Panc1 (cell line): ENCODE measurements around the gene ARHGEF7. TPM values are rescaled to one million over a fixed set of nuclear protein-coding genes. Genes with fewer than 3 reads are reported as not detected.

Experiments used
- ATAC-seq: fragments of 200-7000 bp; cut with Tn5 transposase; 2 replicates; pipeline ENCODE4 v1.9.1; 2020; ENCODE audit warnings: mild to moderate bottlenecking, moderate library complexity
- BruUV-seq: library from RNA; stranded (reverse); fragments of 400-500 nt; replicated peaks from 2 replicates; lab custom pipeline; 2021; lab: Mats Ljungman, UMichigan
- CTCF ChIA-PET: fragments of 300-600 bp; sonication (Branson Sonifier 250); formaldehyde crosslinking; loops from one replicate; lab custom pipeline; 2022; ENCODE audit warnings: antibody characterized with exemption; lab: Charles Lee
- POLR2A ChIA-PET: fragments of 300-600 bp; sonication (Branson Sonifier 250); formaldehyde crosslinking; loops from one replicate; lab custom pipeline; 2022; ENCODE audit warnings: antibody characterized with exemption; lab: Charles Lee
- DNase-seq: peaks from one replicate; pipeline ENCODE4 v3.0.0-alpha.2; 2010; ENCODE audit warnings: low read depth, low spot score
- H3K27ac ChIP-seq: 2 replicates; pipeline ENCODE4 v1.5.1; 2011; ENCODE audit warnings: mild to moderate bottlenecking, low read length, inconsistent platforms
- H3K27me3 ChIP-seq: fragments of 200-500 bp; sonication (Bioruptor generic); 2 replicates; pipeline ENCODE4 v1.6.0; 2014; ENCODE audit warnings: low read length, inconsistent platforms; ENCODE audit not compliant: control insufficient read depth, insufficient read depth
- H3K36me3 ChIP-seq: fragments of 200-500 bp; sonication (Bioruptor generic); 2 replicates; pipeline ENCODE4 v1.5.1; 2014; ENCODE audit warnings: inconsistent platforms, mild to moderate bottlenecking, low read length, moderate library complexity; ENCODE audit not compliant: control insufficient read depth, insufficient read depth
- H3K4me1 ChIP-seq: 2 replicates; pipeline ENCODE4 v1.5.1; 2011; ENCODE audit warnings: inconsistent platforms, mild to moderate bottlenecking, low read length, moderate library complexity; ENCODE audit not compliant: control insufficient read depth, insufficient read depth
- H3K4me3 ChIP-seq, 2 experiments: 2 replicates each; pipeline ENCODE4 v1.5.1; 2011 to 2012; ENCODE audit warnings: low read depth in 2 of 2, low read length in 2 of 2, mild to moderate bottlenecking in 2 of 2, inconsistent platforms in 1 of 2, moderate library complexity in 1 of 2
- H3K9me3 ChIP-seq: fragments of 200-500 bp; sonication (Bioruptor generic); 2 replicates; pipeline ENCODE4 v1.5.1; 2014; ENCODE audit warnings: low read depth, mild to moderate bottlenecking, inconsistent platforms, low read length, moderate library complexity; ENCODE audit not compliant: control insufficient read depth, insufficient read depth
- POLR2AphosphoS5 ChIP-seq: IDR thresholded peaks from 2 replicates; pipeline ENCODE4 v1.6.1; 2012; ENCODE audit warnings: mild to moderate bottlenecking, low read depth, low read length, moderate library complexity
- SIN3A ChIP-seq: IDR thresholded peaks from 2 replicates; pipeline ENCODE4 v1.6.1; 2012; ENCODE audit warnings: low read depth, mild to moderate bottlenecking, low read length, moderate library complexity, borderline replicate concordance; ENCODE audit not compliant: insufficient read depth
- TCF7L2 ChIP-seq: IDR thresholded peaks from 2 replicates; pipeline ENCODE4 v1.6.1; 2011; ENCODE audit warnings: mild to moderate bottlenecking, low read depth, low read length, inconsistent platforms
- in situ Hi-C: cut with HindIII; loops from 2 replicates; pipeline ENCODE4 v1.10.0; 2016; ENCODE audit warnings: low sequenced_read_pairs, low pct_unique_long_range_greater_than_20kb
- intact Hi-C: fragments of 100-400 bp; cut with micrococcal nuclease; formaldehyde crosslinking; loops from one replicate; pipeline ENCODE4 v1.10.0; 2022; ENCODE audit not compliant: unreplicated experiment
- total RNA-seq: library from RNA; stranded (reverse); gene quantifications from one replicate; pipeline ENCODE4 v1.2.1, GENCODE V29; 2021; ENCODE audit not compliant: unreplicated experiment
- TF ChIP-seq, protein P1 (sequence below), 2 experiments: IDR thresholded peaks; 2 replicates each; pipeline ENCODE4 v1.6.1; 2011 to 2012; ENCODE audit warnings: low read depth in 2 of 2, control low read depth in 1 of 2, low read length in 1 of 2, mild to moderate bottlenecking in 1 of 2, moderate library complexity in 1 of 2; ENCODE audit not compliant: insufficient read depth in 1 of 2
- TF ChIP-seq, protein P2 (sequence below): fragments of 450-650 bp; IDR thresholded peaks from 2 replicates; pipeline ENCODE4 v1.5.1; 2017; ENCODE audit warnings: mild to moderate bottlenecking

Gene ARHGEF7
- total RNA-seq, 1 experiment from 2014 or later: 36.4 TPM

DNA sequence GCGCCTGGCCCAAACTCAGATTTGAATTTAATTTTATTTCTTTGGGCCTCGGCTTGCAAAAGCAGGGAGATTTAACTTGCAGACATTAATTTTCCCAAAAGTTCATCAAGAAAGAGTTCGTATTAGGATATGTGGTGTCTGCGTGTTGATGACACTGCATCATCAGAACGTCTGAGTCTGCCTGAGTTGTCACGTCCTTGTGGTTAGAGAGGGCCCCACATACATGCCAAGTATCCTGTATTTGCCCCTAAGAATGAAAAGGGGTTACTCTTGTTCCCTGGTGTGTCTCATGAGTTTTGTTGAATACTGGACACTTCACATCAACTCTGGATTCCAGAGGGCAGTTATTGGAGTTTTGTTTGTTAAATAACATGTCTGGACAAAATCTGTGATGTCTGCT is 199.7 kb downstream of the ARHGEF7 start:
- H3K4me1 ChIP-seq: no peaks in the 10 kb centered on the region
- no peak overlapping the region for H3K4me3 ChIP-seq
- TF ChIP-seq TCF7L2 (no peak), POLR2AphosphoS5 (no peak), SIN3A (no peak)
- TF ChIP-seq, protein P1, sequence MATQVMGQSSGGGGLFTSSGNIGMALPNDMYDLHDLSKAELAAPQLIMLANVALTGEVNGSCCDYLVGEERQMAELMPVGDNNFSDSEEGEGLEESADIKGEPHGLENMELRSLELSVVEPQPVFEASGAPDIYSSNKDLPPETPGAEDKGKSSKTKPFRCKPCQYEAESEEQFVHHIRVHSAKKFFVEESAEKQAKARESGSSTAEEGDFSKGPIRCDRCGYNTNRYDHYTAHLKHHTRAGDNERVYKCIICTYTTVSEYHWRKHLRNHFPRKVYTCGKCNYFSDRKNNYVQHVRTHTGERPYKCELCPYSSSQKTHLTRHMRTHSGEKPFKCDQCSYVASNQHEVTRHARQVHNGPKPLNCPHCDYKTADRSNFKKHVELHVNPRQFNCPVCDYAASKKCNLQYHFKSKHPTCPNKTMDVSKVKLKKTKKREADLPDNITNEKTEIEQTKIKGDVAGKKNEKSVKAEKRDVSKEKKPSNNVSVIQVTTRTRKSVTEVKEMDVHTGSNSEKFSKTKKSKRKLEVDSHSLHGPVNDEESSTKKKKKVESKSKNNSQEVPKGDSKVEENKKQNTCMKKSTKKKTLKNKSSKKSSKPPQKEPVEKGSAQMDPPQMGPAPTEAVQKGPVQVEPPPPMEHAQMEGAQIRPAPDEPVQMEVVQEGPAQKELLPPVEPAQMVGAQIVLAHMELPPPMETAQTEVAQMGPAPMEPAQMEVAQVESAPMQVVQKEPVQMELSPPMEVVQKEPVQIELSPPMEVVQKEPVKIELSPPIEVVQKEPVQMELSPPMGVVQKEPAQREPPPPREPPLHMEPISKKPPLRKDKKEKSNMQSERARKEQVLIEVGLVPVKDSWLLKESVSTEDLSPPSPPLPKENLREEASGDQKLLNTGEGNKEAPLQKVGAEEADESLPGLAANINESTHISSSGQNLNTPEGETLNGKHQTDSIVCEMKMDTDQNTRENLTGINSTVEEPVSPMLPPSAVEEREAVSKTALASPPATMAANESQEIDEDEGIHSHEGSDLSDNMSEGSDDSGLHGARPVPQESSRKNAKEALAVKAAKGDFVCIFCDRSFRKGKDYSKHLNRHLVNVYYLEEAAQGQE (IDR thresholded peaks at IDR 0.05; ENCODE audit: insufficient read depth in 1 of 2, low read depth in 2 of 2, low read length in 1 of 2): no peak
- TF ChIP-seq, protein P2, sequence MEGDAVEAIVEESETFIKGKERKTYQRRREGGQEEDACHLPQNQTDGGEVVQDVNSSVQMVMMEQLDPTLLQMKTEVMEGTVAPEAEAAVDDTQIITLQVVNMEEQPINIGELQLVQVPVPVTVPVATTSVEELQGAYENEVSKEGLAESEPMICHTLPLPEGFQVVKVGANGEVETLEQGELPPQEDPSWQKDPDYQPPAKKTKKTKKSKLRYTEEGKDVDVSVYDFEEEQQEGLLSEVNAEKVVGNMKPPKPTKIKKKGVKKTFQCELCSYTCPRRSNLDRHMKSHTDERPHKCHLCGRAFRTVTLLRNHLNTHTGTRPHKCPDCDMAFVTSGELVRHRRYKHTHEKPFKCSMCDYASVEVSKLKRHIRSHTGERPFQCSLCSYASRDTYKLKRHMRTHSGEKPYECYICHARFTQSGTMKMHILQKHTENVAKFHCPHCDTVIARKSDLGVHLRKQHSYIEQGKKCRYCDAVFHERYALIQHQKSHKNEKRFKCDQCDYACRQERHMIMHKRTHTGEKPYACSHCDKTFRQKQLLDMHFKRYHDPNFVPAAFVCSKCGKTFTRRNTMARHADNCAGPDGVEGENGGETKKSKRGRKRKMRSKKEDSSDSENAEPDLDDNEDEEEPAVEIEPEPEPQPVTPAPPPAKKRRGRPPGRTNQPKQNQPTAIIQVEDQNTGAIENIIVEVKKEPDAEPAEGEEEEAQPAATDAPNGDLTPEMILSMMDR: no peak
- in situ Hi-C loops: no loop called here
- DNase-seq: no peak
- CTCF ChIA-PET: no interaction called here
- H3K27me3 ChIP-seq: no peaks in the 10 kb centered on the region
- no peak overlapping the region for H3K27ac ChIP-seq
- intact Hi-C loops: no loop called here
- BruUV-seq: no TSS peak
- H3K9me3 ChIP-seq: no peaks in the 10 kb centered on the region
- H3K36me3 ChIP-seq: no peaks in the 10 kb centered on the region
- POLR2A ChIA-PET: no interaction called here
- ATAC-seq: no peak

DNA sequence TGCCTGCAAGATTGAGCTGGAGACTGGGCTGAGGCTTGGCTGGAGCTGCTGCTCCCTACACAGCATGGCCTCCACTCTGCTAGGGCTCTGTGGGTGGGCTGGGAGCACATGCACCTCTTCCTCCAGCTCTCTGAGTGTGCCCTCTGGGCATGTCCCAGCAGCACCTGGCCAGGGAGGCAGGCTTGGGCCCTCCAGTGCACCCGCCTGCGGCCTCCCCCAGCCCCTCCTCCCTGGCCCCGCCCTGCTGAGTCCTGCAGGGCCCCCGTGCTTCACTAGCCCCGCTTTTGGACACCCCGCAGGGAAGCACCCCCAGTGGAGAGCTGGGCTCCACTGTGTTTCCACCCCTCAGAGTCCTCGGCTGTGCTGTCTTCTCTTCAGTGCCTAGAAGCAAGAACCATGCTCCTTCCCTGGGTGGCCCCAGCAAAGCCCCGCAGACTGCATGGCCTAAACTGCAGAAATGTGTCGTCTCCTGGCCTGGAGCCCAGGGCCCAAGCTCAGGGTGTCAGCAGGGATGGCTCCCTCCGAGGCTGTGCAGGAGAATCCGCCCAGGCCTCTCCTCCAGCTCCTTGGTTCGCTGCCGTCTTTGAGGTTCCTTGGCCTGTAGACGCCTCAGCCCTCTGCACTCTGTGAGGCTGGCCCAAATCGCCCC is 200.4 kb downstream of the ARHGEF7 start:
- intact Hi-C loops (no loop called here), in situ Hi-C loops (no loop called here)
- ATAC-seq: no peak
- DNase-seq: no peak
- Histone ChIP-seq H3K27me3 (no peaks in the 10 kb centered on the region), H3K36me3 (no peaks in the 10 kb centered on the region), H3K27ac (no peak overlapping the region), H3K4me1 (no peaks in the 10 kb centered on the region), H3K4me3 (no peak overlapping the region), H3K9me3 (no peaks in the 10 kb centered on the region)
- BruUV-seq: no TSS peak
- TF ChIP-seq, protein P2: no peak
- no peak for TF ChIP-seq TCF7L2
- TF ChIP-seq, protein P1 (IDR thresholded peaks at IDR 0.05; ENCODE audit: insufficient read depth in 1 of 2, low read depth in 2 of 2, low read length in 1 of 2): no peak
- TF ChIP-seq SIN3A: no peak
- TF ChIP-seq POLR2AphosphoS5: no peak
- CTCF ChIA-PET: no interaction called here
- POLR2A ChIA-PET: no interaction called here
